GM18867 (cell line): ENCODE data around the gene ABCF2.

ENCODE experiments used
- ATAC-seq: cut with Tn5 transposase; IDR thresholded peaks from one replicate; pipeline ENCODE4 v1.9.1; 2021; ENCODE audit warnings: mild to moderate bottlenecking, moderate library complexity; ENCODE audit not compliant: unreplicated experiment

Gene ABCF2

DNA sequence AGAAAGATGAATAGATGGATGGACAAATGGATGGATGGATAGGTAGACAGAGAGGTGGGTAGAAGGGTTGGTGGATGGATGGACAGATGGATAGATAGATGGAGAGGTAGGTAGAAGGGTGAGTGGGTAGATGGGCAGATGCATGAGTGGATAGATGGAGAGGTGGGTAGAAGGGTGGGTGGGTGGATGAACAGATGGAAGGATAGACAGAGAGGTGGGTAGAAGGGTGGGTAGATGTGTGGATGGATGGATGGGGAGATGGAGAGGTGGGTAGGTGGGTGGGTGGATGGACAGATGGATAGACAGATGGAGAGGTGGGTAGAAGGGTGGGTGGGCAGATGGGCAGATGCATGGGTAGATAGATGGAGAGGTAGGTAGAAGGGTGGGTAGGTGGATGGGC is 29.1 kb downstream of the ABCF2 start:
- ATAC-seq, result no peak

- no peak for ATAC-seq
Observed at GRCh38 chr7:151195616-151196450, 31.2 kb downstream of the ABCF2 start.

- ATAC-seq, result no peak
Observed at GRCh38 chr7:151194188-151194587, 32.8 kb downstream of the ABCF2 start.

- no peak for ATAC-seq
Observed at GRCh38 chr7:151193203-151193978, 33.6 kb downstream of the ABCF2 start.

- no peak for ATAC-seq
Observed at GRCh38 chr7:151192002-151192539, 34.9 kb downstream of the ABCF2 start.

GRCh38 chr7:151191544-151191943 is 35.5 kb downstream of the ABCF2 start:
- no peak for ATAC-seq

GRCh38 chr7:151189038-151189437 is 38.0 kb downstream of the ABCF2 start:
- ATAC-seq, result no peak

DNA sequence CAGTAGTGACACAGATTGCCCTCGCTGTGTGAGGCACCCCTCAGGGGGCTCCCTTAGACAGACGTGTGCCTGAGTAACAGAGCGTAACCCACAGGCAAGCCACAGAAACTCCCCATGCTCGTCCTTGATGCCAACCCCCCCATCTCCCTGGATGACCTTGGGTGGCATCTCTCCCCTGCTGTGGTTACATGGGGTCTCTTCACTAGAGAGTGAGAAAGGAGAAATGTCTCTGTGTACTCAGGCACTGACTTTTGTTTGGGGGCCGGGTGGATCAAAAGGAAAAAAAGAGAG is 38.8 kb downstream of the ABCF2 start:
- ATAC-seq, result no peak

DNA sequence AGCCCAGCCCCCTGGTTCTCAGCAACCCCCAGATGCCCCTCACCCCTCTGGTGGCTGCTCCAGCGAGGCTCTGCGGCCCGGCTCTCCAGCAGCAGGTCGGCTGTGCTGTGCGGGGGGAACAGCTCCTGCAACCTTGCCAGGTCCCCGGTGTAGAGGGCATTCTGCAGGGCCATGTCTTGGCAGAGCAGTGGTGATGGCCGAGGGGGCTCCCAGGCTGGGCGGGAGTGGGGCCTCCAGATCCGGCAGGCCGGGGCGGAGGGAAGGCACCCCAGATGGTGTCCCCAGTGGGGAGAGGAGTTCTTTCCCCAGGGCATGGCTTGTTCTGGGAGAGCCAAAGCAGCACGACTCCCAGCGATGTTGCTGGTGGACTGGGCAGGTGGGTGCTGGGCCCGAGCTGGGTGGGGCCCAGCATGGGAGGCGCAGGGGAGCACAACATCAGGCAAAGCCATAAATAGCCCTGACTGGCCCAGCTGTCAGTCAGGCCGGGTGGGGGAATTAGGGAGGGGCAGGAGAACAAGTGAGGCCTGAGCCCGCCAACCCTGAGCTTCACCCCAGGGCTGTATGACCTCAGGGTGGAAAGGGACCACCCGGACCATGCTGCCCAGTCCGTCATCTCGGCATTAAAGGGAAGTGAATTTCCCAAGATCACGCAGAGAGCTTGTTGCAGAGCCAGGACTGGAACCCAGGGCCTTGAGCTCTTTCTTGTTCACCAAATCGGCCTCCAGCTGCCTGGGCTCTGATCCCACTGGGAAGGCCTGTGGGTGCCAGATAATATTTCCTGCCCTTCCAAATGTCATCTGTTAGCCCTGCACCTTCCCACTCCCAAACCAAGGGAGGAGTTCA is 39.4 kb downstream of the ABCF2 start:
- ATAC-seq, result no peak

GRCh38 chr7:151186640-151187408 is 40.2 kb downstream of the ABCF2 start, which contains the start of gene ASB10:
Gene ASB10, minus strand, starts transcription at chr7:151187250. Its CDS starts 120 bp downstream, at chr7:151187130.
- no peak for ATAC-seq

- no peak for ATAC-seq
Observed at GRCh38 chr7:151185762-151186639, 41.0 kb downstream of the ABCF2 start.

DNA sequence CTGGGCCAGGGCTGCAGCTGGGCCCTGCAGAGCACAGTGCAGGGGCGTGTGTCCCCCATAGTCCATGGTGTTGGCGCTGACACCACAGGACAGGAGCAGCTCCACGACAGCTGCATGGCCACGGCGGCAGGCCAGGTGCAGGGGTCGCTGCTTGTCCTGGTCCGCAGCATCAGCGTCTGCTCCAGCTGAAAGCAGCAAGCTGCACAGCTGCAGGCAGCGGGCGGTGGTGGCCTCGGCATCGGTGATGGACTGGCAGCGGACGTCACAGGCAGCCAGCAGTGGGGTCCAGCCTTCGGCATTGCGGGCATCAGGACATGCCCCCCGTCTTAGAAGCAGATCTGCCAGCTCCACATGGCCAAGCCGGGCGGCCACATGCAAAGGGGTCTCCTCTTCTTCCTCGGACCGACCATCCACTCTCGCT is 46.0 kb downstream of the ABCF2 start:
- ATAC-seq, result no peak

- ATAC-seq, result no peak
Observed at GRCh38 chr7:151179946-151180345, 47.1 kb downstream of the ABCF2 start.

GRCh38 chr7:151179287-151179860 is 47.6 kb downstream of the ABCF2 start:
- no peak for ATAC-seq

DNA sequence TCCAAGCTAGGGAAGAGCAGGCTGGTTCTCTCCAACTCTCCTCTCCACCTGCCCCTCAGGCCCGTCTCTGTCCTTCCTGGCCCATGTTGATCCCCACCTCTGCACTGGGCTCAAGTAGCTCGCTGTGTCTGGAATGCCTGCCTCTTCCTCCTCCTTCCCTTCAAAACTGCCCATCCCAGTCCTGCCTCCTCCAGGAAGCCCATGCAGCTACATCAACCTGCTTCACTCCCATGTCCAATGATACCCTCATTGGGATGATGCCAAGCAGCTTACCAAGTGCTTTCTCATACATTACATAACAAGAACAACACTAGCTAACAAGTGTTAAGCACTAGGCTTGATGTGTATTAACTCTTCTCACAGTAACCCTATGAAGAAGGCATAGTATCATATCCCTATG is 48.2 kb downstream of the ABCF2 start:
- no peak for ATAC-seq

- ATAC-seq, result no peak
Observed at GRCh38 chr7:151178236-151178635, 48.8 kb downstream of the ABCF2 start.

- ATAC-seq, result no peak
Observed at GRCh38 chr7:151177310-151177709, 49.7 kb downstream of the ABCF2 start.

DNA sequence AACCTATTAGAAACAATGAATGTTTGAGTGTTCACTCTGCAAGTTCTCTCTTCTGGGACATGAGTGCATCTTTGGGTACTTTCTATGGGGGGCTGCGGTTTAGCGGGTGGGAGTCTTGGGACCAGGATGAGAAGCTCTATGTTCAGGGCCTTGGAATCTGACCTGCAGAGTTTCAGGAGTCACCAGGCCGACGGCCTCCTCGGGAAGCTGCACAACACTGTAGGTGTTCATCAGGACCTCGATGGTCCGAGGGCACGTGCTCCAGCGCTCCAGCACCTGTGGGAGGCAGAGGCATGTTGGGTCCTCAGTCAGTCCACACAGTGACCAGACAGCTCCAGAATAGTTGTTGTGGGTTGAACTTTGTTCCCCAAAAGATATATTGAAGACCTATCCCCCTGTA is 50.6 kb downstream of the ABCF2 start:
- ATAC-seq, result no peak

- ATAC-seq, result no peak
Observed at GRCh38 chr7:151175793-151176311, 51.2 kb downstream of the ABCF2 start.
